Islet precursor cell (in vitro differentiated cells): ENCODE results near the gene NFAT5.
A peak's percentile ranks its signal among the peaks of the same experiment; 100 is the strongest.
"Not testable (repeated sequence)": the region's sequence is repeated elsewhere in the genome, so short reads cannot be mapped to it uniquely, and the experiment has no call there.

ENCODE experiments used
- DNase-seq: peaks from one replicate; pipeline ENCODE4 v3.0.0-alpha.2; 2018

NFAT5 gene

GRCh38 chr16:69712277-69712676 is 146.5 kb downstream of the NFAT5 start:
- DNase-seq, result no peak

- no peak for DNase-seq
Observed at GRCh38 chr16:69712914-69713581, 147.3 kb downstream of the NFAT5 start.

GRCh38 chr16:69717066-69717465 is 151.3 kb downstream of the NFAT5 start:
- no peak for DNase-seq

- no peak for DNase-seq
Observed at GRCh38 chr16:69718111-69718764, 152.5 kb downstream of the NFAT5 start.

- no peak for DNase-seq
Observed at GRCh38 chr16:69720822-69721430, 155.2 kb downstream of the NFAT5 start.

- no peak for DNase-seq
Observed at GRCh38 chr16:69721441-69721957, 155.7 kb downstream of the NFAT5 start.

- DNase-seq, result no peak
Observed at GRCh38 chr16:69724414-69724873, 158.7 kb downstream of the NFAT5 start.

- no peak for DNase-seq
Observed at GRCh38 chr16:69724981-69725479, 159.3 kb downstream of the NFAT5 start.

- DNase-seq, result no peak
Observed at GRCh38 chr16:69725480-69726312, 159.9 kb downstream of the NFAT5 start.

- peak; percentile 99 for DNase-seq
Observed at GRCh38 chr16:69726313-69727060, 160.7 kb downstream of the NFAT5 start, which contains the start of gene NQO1. TSS of gene NQO1 (minus strand) at chr16:69726560. CDS start at chr16:69726439, 121 bp downstream.

- no peak for DNase-seq
Observed at GRCh38 chr16:69727916-69728270, 162.1 kb downstream of the NFAT5 start.

- not testable (repeated sequence) for DNase-seq
Observed at GRCh38 chr16:69729030-69729429, 163.3 kb downstream of the NFAT5 start.

- DNase-seq, result not testable (repeated sequence)
Observed at GRCh38 chr16:69731280-69731679, 165.5 kb downstream of the NFAT5 start.

GRCh38 chr16:69732101-69732500 is 166.3 kb downstream of the NFAT5 start:
- no peak for DNase-seq

- no peak for DNase-seq
Observed at GRCh38 chr16:69741519-69741918, 175.8 kb downstream of the NFAT5 start.

GRCh38 chr16:69741951-69742904 is 176.5 kb downstream of the NFAT5 start:
- DNase-seq, result no peak

- DNase-seq, result no peak
Observed at GRCh38 chr16:69744363-69745231, 178.8 kb downstream of the NFAT5 start.

- DNase-seq, result no peak
Observed at GRCh38 chr16:69745232-69745612, 179.5 kb downstream of the NFAT5 start.

- no peak for DNase-seq
Observed at GRCh38 chr16:69745959-69746358, 180.2 kb downstream of the NFAT5 start.

GRCh38 chr16:69747115-69747514 is 181.3 kb downstream of the NFAT5 start:
- DNase-seq, result peak; percentile 60
